ENCODE results near the gene ACAN.

The ACAN gene

GRCh38 chr15:88803241-88803919 is at the start of gene ACAN:
Gene ACAN (plus strand): TSS chr15:88803436. CDS start chr15:88836207, 32,771 bp downstream.
- H3K4me3 ChIP-seq (ENCODE audit: low read depth, low read length), result no peak within 1 kb of the TSS
- TF ChIP-seq MYC (IDR thresholded peaks at IDR 0.05; ENCODE audit: low read depth, low read length), result no peak
- TF ChIP-seq POLR2A (IDR thresholded peaks at IDR 0.05; ENCODE audit: extremely low read depth, insufficient read length), result no peak
- TF ChIP-seq MAX (IDR thresholded peaks at IDR 0.05; ENCODE audit: low read depth, low read length), result no peak
- no peak for TF ChIP-seq CTCF (IDR thresholded peaks at IDR 0.05; ENCODE audit: low read depth, low read length)
- no peak for DNase-seq (ENCODE audit: low read depth)

GRCh38 chr15:88756521-88756920 is 46.7 kb upstream of the ACAN start:
- no peak for TF ChIP-seq CTCF (IDR thresholded peaks at IDR 0.05; ENCODE audit: low read depth, low read length)
- TF ChIP-seq MYC (IDR thresholded peaks at IDR 0.05; ENCODE audit: low read depth, low read length), result no peak
- no peak for TF ChIP-seq MAX (IDR thresholded peaks at IDR 0.05; ENCODE audit: low read depth, low read length)
- no peak for TF ChIP-seq POLR2A (IDR thresholded peaks at IDR 0.05; ENCODE audit: extremely low read depth, insufficient read length)

GRCh38 chr15:88756921-88757320 is 46.3 kb upstream of the ACAN start:
- TF ChIP-seq CTCF (IDR thresholded peaks at IDR 0.05; ENCODE audit: low read depth, low read length), result no peak
- TF ChIP-seq MAX (IDR thresholded peaks at IDR 0.05; ENCODE audit: low read depth, low read length), result no peak
- TF ChIP-seq MYC (IDR thresholded peaks at IDR 0.05; ENCODE audit: low read depth, low read length), result no peak
- no peak for TF ChIP-seq POLR2A (IDR thresholded peaks at IDR 0.05; ENCODE audit: extremely low read depth, insufficient read length)
- no peak for DNase-seq (ENCODE audit: low read depth)
- no peak overlapping the region for H3K4me3 ChIP-seq (ENCODE audit: low read depth, low read length)

More at GRCh38 chr15:88756521-88756920, 46.7 kb upstream of the ACAN start:
- H3K4me3 ChIP-seq (ENCODE audit: low read depth, low read length), result no peak overlapping the region
- no peak for DNase-seq (ENCODE audit: low read depth)

- H3K4me3 ChIP-seq (ENCODE audit: low read depth, low read length), result no peak overlapping the region
- no peak for TF ChIP-seq CTCF (IDR thresholded peaks at IDR 0.05; ENCODE audit: low read depth, low read length)
- TF ChIP-seq POLR2A (IDR thresholded peaks at IDR 0.05; ENCODE audit: extremely low read depth, insufficient read length), result no peak
- TF ChIP-seq MYC (IDR thresholded peaks at IDR 0.05; ENCODE audit: low read depth, low read length), result no peak
- no peak for TF ChIP-seq MAX (IDR thresholded peaks at IDR 0.05; ENCODE audit: low read depth, low read length)
- no peak for DNase-seq (ENCODE audit: low read depth)
Measured at GRCh38 chr15:88759872-88760271, 43.4 kb upstream of the ACAN start.

- no peak for DNase-seq (ENCODE audit: low read depth)
- H3K4me3 ChIP-seq (ENCODE audit: low read depth, low read length), result no peak overlapping the region
- TF ChIP-seq CTCF (IDR thresholded peaks at IDR 0.05; ENCODE audit: low read depth, low read length), result no peak
- no peak for TF ChIP-seq MYC (IDR thresholded peaks at IDR 0.05; ENCODE audit: low read depth, low read length)
- TF ChIP-seq MAX (IDR thresholded peaks at IDR 0.05; ENCODE audit: low read depth, low read length), result no peak
- no peak for TF ChIP-seq POLR2A (IDR thresholded peaks at IDR 0.05; ENCODE audit: extremely low read depth, insufficient read length)
Measured at GRCh38 chr15:88764448-88764847, 38.8 kb upstream of the ACAN start.
